ENCODE measurements around the gene FNDC3B.

The FNDC3B gene

DNA sequence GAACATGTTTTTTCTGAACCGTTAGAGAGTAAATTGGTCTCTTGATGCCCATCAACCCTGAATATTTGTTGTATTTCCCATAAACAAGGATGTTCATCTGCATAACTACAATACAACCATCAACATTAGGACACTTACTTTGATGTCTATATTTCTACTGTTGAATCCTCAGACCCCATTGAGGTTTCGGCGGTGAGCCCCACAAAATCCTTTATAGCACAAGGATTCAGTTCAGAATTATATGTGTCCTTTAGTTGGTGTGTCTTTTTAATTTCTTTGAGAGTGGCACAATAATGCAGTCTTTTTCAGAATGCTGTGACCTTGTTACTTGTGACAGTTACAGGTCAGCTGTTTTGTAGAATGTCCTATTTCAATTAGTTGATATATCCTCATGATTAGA is 158.0 kb downstream of the FNDC3B start:
- DNase-seq: no peak

DNA sequence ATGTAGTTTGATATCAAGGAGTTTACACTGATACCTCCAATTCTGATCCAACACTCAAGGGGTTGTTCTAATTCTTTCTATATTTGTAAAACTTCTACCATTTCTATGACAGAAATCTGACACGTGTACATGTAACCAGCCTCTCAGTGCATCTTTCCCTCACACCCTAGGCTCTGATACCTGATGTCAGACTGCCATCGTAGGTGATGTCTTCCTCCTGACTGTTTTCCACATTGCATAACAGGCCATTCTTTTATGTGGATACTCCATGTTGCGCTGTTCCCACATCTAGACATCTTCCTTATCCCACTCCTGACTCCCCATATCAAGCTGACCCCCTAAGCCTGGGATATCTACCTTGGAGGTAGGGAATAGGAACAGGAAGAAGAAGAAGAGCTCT is 159.1 kb downstream of the FNDC3B start:
- no peak for DNase-seq
- intact Hi-C loops (cut with DNase I): no loop called here

More for the DNA sequence above, 158.0 kb downstream of the FNDC3B start:
- intact Hi-C loops (cut with DNase I): no loop called here

DNA sequence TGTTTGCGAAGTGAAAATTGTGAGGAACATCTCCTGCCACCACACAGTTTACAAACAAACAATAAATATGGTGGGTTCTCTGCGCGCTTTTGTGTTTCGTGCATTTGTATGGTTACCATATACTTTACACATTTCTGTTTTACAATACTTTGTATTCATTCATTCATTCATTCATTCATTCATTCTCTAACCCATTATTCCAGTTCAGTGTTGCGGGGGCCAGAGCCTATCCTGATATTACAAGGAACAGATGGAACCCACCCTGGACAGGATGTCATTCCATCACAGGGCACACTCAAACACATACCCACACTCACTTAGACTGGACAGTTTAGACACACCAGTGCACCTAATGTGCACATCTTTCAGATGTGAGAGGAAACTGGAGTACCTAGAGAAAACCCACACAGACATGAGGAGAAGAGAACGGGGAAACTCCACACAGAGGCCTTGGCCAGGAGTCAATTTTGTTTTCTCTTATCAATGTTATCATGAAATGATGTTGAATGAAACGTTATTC is 160.5 kb downstream of the FNDC3B start:
- no peak for DNase-seq
- intact Hi-C loops (cut with DNase I): loop anchor here (10.0 kb wide), 1 partner anchor 155 kb away; no protein-coding TSS in a partner anchor

DNA sequence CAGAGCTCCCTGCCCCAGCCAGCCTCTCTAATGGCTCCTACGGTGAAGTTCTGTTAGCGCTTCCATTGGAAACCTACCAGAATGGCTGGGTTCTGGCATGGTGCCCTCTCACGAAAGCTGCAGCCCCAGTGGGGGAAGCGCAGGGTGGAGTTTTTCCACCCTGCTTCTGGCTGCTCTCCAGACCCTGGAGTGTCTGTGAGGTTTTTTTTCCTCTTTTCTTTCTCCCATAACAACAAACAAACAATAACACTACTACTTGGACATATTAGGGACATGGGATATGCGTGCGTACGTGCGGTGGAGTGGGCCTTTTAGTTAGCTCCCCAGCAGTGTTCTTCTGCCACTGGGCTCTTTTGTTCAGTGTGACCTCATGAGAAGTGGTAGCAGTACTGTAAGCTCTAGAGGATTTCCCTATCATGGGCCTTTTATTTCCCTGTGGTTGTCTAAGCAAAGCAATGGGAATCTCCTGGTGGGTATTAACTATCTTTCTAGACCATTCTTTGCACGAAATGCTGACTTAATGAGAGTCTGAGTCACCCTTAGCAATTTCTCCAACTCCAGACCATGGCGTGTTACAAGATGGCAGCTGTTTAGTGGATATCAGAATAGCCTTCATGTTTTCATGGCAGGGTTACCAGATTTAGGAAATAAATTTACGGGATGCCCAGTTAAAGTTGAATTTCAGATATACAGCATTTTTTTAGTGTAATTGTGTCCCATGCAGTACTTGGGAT is 161.9 kb downstream of the FNDC3B start:
- peak in 2 of 10 donors; percentile 31 to 79 for DNase-seq
- intact Hi-C loops (cut with DNase I): loop anchor here (10.0 kb wide), 1 partner anchor 157 kb away; no protein-coding TSS in a partner anchor

DNA sequence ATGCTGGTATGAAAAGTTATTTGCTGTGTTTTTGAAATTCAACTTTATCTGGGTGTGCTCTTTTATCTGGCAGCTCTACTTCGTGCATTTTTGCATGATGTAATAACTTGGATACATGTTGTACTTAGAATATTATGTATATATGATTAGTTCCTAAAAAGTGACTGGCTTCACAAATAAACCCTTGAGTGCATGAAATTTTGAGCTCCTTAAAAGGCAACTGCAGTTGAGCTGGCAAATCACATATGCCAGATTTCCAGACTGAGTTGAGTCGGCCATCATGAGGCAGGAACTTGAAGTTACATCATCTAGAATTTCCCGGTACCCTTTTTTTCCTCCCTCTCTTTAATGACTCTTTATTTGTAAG is 162.5 kb downstream of the FNDC3B start:
- no peak for DNase-seq
- intact Hi-C loops (cut with DNase I): loop anchor here (10.0 kb wide), 1 partner anchor 157 kb away; no protein-coding TSS in a partner anchor

DNA sequence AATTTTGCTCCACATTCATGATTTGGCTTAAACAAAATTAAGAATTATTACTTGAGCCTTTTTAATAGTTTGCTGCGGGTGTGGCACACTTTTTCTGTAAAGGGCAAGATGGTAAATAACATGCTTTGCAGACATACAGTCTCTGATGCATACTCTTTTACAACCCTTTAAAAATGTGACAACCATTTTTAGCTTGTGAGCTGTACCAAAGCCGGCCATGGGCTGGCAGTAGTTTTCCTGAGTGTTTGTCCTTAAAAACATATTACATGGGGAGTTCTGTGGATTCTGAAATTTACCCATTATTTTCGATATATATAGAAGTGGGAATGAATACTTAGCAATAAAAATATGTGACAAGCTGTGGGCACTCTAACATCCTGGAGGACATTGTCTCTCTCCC is 163.4 kb downstream of the FNDC3B start:
- DNase-seq: no peak
- intact Hi-C loops (cut with DNase I): loop anchor here (10.0 kb wide), 1 partner anchor 158 kb away; no protein-coding TSS in a partner anchor

DNA sequence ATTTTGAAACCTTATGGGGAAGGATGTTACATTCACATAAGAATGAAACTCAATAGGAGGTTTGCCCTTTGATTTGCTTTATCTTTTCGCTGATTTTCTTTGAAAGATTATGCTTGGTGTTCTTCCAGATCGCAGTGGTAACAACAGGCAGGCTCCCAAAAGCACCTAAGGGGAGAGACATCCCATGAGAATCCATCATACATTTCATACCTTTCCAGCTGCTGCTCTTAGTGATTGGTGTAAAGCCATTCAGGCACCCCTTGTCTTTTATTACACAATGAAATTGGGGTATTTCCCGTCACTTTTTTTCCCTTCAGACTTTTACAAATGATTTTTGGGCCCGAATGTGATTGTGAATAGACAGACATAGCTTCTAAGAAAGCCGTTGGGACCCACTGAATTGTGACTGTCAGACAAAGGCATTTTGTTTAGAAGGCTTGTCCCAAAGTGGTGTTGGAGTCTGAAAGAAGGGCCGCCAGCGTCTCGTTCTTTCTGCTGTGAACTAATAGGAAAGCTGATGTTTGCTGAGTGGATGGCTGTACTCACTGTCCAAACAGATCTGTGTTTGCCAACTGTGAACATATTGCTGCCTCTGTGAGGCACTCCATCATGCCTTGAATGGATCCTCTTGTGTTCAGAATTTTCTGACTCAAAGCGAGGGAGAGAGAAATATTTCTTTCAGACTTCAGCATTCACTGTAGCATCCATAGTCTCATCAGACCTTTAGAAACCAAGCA is 164.3 kb downstream of the FNDC3B start:
- DNase-seq: peak in 8 of 10 donors; percentile 44 to 94 (median 64)
- intact Hi-C loops (cut with DNase I): loop anchor here (10.0 kb wide), 1 partner anchor 159 kb away; no protein-coding TSS in a partner anchor

DNA sequence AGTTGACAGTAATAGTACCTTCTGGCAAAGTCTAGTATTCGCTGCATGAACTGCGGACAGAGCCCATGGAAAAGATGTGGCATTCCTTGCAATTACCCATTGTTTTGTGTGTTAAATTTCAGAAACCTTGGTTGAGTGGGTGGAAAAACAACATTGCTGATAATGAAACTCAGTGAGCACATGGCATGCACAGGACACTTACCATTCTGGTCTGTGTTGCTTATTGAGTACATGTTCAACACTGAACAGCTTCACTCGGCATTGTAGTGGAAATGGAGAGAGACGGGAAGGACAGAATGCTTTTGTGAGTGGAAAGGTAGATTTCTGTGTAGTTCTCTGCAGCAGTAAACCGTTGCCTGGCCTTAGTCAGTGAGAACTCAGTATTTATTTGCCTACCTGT is 165.3 kb downstream of the FNDC3B start:
- intact Hi-C loops (cut with DNase I): loop anchor here (10.0 kb wide), 1 partner anchor 160 kb away; no protein-coding TSS in a partner anchor
- DNase-seq: no peak

DNA sequence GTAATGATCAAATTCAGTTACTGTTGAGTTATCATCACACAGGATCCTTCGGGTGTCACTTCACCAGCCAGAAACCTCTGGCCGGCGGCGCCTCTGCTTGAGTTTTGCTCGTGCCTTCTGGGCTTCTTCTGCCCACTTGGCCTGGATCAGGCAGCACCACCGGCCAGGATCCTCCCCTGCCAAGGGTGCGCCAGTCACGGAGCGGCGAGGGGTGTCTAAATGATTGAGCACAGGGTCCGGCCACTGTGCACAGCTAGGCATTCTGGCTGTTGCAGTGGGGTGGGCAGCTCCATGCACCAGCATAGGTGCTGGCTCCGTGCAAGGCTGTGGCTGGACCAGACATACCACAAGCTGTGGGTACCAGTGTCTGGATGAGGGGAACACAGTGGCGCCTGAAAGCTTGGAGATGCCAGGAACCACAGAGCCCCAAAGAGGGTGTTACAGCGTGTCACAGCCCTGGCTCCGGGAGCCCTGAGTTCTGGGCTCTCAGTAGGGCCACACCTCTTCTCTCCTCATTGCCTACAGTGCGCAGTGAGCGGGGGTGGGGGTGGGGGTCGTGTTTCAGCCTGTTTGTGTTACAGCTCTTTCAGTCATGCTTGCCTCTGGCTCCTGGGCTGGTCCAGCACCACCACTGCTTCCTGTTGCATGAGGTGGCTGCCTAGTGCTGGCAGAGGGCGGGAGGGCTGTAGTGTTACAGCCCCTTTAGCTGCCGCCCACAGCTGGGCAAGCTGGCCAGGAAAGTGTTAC is 169.4 kb downstream of the FNDC3B start:
- peak in 2 of 10 donors; percentile 68 to 75 for DNase-seq
- intact Hi-C loops (cut with DNase I): loop anchor here (10.0 kb wide), 1 partner anchor 164 kb away; no protein-coding TSS in a partner anchor

DNA sequence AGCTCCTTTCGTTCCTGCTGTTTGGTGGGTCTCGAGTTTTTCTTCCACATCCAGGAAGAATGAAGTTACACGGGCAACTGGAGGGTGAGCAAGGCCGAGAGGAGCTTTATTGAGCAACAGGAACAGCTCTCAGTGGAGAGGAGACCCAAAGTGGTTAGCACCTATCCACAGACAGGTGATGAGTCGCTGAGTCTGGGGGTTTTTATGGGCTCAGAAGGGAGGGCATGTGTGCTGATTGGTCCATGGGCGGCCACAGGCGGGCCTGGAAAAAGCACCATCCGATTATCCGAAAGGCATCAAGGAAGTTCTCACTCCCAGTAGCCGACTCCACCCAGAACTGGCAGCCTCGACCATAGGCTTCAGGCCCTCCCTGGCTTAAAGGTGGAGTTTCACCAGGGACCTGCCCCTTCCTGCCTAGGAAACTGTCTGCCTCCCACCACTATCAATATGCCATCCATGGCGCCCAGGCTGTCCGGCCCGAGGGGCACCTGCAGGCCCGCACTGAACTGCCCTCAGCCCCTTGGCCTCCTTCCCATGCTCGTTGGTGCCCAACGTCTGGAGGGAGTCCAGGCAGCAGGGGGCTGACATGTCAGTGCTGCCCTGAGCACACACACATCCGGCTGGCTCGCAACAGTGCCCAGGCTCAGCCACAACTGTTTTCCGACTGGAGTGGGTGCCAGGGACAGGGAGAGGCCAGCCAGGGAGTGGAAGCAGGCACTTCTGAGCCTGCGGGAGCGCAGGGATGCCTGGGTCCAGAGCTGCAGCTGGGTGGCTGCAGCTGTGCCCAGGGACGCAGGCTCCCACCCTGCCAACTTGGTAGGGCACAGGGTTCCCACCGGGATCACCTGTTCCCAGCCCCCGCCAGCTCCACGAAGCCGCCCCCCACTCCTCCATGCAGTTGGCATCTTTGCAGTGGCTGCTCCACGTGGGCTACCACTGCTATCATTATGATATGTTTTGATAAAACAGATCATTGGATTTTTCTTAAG is 170.2 kb downstream of the FNDC3B start:
- intact Hi-C loops (cut with DNase I): loop anchor here (10.0 kb wide), 1 partner anchor 165 kb away; no protein-coding TSS in a partner anchor
- peak in 7 of 10 donors; percentile 10 to 84 (median 30) for DNase-seq

DNA sequence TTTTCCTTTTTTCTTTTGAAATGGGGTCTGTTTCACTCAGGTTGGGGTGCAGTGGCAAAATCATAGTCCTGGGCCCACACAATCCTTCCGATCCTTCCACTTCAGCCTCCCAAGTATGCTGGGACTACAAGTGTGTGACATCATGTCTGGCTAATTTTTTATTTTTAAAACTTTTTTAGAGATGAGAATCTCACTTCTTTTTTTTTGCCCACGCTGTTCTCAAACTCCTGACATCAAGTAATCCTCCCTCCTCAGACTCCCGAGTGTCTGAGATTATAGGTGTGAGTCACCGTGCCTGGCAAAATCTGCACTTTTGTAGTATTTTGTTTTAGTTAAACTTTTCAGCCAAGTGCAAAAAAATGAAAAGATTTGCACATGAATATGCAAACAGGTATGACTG is 171.0 kb downstream of the FNDC3B start:
- intact Hi-C loops (cut with DNase I): no loop called here
- DNase-seq: no peak

DNA sequence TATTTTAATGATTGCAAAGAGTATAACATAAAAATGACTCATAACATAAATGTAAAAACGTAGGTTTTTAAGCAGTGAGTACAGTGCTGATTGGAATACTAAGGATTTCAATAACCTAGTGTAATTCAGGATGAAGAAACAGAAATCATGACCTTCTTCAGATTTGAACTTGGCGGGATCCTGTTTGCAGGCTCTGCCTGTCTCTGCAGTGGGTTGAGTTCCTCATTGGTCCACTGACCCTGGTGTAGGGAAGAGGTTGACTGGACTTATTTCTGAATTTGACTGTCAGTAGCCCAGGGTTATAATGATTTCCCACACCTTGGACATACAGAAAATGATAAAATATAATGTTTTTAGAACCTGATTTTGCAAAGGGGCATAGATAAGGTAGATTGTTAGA is 171.7 kb downstream of the FNDC3B start:
- intact Hi-C loops (cut with DNase I): no loop called here
- no peak for DNase-seq

DNA sequence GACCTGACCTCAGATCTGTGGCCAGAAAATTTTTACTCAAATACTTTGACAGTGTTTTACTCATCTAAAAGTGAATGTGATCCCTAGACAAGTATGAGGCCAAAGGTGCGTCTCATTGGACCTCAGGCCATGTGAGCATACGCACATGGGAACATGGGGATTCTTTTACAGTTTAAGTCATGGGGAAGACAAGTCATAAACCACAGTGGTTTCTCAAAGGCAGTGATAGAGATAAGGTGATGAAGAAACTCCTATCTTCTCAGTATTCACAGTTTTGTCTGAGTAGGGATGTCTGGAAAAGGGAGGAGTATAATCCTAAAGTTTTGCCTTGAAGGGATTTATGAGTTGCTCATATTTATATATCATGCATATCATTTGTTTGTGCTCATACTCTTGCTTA is 173.8 kb downstream of the FNDC3B start:
- intact Hi-C loops (cut with DNase I): no loop called here
- no peak for DNase-seq

DNA sequence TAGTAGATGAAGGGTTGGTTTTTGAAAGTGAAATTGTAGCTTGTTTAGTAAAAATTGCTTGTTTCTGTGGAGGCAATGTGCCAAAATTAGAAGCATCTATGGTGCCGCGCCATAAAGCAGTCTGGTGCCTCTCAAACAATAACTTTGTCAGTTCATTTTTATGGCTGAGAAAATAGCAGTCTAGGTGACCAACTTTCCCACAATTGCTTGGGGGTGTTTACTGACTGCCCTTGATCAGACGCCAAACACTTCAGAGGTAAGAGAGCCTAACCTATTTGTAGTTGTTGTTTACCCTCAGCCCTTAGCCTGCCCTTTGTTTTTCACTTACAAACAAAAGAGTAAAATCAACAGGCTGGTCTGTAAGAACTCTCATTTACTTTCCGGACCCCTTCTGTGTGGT is 174.5 kb downstream of the FNDC3B start:
- no peak for DNase-seq
- intact Hi-C loops (cut with DNase I): no loop called here

DNA sequence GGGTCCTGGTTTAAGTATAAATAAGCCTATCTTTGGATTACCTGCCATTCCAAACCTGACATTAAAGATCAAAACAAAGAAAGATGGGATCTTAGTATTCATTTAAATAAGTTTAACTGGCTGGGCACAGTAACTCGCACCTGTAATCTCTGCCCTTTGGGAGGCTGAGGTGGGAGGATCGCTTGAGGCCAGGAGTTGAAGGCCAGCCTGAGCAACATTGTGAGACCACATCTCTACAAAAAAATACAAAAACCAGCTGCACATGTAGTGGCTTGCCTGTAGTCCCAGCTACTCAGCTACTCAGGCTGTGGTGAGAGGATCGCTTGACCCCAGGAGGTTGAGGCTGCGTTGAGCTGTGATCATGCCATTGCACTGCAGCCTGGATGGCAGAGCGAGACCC is 176.9 kb downstream of the FNDC3B start:
- intact Hi-C loops (cut with DNase I): no loop called here
- DNase-seq: no peak

DNA sequence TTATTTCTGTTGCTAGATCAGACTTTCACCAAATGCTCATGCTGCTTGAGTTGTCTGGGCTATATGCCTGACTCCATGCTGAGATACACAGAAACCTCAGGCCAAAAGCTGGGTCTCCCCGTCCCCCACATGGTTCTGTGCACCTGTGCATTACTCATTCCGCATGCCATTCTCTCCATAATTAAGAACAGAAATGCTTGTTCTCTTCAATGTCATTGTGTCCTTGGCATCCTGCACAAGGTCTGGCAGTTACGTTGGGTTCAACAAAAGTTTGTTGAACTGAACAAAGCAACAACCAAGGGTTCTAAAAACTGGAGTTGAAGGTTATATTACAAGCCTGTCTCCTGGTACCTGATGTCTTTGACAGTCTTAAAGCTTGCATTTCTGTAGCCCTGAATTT is 177.5 kb downstream of the FNDC3B start:
- no peak for DNase-seq
- intact Hi-C loops (cut with DNase I): no loop called here

DNA sequence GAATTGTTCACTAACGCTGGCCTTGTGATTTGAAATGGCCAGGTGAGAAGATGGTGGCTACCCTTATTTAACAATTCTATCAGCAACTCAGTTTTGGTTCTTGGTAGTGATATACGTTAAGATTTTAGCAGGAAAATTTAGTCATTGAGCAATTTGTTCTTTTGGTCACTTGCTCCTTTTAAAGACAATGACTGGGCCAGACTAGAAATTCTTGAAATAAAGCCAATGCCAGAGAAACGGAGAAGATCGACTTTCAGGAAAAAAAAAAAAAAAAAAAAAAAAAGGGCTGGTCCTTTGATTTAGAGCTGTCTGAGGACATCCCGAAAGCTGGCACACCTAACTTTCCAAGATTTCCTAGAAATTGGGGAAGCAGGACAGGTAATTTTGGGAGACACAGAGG is 178.5 kb downstream of the FNDC3B start:
- no peak for DNase-seq
- intact Hi-C loops (cut with DNase I): no loop called here

DNA sequence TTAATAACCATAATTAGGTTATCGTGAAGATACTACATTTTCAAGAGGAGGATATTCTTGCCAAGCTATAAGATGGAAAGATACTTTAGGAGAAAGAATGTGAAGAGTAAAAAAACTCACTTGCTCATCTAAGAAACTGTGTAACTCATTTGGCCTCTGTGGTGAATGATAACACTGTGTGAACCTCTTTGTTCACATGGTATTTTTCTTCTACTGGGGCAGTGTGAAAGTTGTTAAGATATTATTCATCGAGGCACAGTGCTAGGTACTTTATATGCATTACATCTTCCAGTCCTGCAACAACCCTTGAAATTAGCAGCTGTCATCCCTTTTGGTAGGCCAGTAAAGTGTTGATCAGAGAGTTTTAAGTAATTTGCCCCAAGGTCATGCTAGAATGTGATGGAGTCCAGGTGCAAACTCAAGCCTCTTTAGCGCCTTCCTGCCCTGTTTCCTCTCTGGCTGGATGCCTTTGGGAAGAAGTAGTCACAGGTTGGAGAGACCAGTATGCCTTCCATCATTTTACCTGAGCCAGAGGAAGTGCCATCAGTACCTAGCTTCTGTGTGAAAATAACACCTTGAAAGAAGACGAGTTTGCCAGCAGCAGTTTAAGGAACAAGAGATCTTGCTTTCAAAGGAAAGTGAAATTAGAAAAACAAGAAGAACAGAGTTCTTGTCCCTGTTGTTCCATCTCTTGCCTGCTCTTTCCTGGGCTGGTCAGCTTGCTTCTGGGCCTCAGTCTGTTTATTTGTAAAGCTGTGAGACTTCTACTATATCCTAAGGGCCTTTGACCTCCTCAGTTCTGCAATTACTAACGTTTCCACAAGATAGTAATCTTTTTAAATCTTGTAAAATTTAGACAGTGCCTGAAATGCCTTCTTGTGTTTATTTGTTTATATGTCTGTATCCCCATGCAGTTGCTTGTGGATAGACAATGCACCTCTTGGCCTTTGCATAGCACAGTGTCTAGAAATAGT is 179.3 kb downstream of the FNDC3B start:
- intact Hi-C loops (cut with DNase I): no loop called here
- no peak for DNase-seq

Data from posterior cingulate gyrus (tissue), 11 donors.